NOMO-1 treated with DMSO at 0.1 percent for 48 hours (cell line): ENCODE results near the gene MUSTN1.

ENCODE experiments used
- DNase-seq: peaks from one replicate; lab custom pipeline; 2025; ENCODE audit not compliant: unreplicated experiment; lab: John Stamatoyannopoulos, UW

MUSTN1 gene

DNA sequence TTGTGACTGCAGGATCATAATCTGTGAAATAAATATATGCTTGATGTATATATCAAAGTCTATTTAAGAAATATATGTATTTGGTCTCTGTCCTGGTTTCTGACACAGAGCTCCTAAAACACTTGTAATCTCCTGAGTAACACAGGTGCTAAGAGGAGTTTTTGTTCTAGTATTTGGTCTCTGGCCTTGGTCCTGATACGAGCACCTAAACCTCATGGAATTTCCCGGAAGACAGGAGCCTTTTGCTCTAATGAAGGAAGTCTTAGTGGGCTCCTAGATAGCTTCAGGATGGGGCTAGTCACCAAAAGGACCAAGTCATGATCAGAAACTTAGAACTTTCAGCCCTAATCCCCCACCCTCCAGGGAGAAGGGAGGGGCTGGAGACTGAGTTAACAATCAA lies 19.2 kb upstream of the MUSTN1 start:
- no peak for DNase-seq

DNA sequence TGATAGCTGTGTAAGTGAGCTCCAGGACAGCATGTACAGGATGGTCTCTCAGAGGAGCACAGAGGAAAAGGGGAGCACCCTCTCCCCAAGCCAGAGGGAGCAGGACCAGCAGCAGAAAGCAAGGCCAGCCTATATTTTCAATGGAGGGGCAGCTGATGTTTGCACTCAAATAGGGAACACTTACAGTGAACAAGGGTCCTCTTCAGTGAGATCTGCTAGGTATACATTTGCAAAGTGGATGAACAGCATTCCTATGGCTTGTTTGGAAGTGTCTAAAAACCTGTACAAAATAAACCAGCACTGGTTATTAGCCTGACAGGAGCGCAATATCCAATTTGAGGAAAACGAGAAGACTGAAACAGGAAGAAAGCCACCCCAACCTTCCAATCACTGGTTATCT lies 17.6 kb upstream of the MUSTN1 start:
- DNase-seq: no peak

DNA sequence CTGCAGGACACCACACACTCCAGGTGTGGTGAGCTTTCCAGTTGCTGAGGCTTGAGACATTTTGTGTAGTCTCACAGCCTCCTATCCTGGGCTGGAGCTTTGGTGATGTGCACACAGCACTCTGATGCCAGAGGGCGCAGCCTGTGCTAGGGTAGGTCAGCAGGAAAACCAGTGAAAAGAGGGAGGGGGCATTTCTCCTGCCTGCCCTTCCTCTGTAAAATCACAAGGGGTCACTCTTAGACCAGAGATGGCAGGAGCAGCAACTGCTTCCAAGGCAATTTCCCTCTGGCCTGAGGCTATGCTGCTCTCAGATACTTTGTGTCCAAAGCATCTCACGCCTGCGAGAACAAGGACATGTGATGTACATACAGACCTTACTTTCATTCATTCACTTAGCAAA lies 16.5 kb upstream of the MUSTN1 start:
- peak; percentile 33 for DNase-seq

DNA sequence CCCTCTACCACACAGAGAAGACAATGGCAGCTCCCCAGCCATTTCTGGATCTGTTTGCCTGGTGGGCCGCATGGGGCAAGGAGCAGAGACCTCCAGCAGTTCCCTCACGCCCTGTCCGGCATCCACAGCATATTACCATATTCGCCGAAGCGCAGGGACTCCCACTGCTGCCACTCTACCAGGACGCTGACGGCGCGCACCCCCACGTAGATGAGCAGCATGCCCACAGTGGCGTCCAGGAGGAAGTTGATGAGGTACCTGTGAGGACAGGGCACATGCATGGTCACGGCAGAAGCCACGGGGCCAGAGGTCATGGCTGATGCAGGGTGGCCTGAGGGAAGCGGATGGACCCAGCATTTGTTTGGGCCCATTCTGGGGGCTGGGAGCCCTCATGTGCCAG lies 14.8 kb upstream of the MUSTN1 start:
- no peak for DNase-seq

DNA sequence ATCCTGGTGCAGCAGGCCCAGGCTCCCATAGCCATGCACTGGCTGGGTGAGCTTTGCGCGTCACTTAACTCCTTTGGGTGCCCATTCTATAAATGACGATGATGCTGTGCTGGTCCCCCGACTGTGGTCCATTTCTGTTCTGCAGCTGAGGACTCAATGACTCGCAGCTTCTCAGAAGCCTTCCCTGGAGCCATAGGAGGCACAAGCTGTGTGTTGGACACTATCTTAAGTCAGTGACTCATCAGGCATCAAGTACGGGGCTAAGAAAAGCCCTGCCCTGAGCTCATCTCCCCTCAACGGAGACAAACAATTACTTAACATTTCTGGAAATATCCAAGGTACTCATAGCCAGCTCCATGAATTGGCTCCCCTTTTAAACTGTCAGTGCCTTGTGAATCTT lies 13.8 kb upstream of the MUSTN1 start:
- no peak for DNase-seq

DNA sequence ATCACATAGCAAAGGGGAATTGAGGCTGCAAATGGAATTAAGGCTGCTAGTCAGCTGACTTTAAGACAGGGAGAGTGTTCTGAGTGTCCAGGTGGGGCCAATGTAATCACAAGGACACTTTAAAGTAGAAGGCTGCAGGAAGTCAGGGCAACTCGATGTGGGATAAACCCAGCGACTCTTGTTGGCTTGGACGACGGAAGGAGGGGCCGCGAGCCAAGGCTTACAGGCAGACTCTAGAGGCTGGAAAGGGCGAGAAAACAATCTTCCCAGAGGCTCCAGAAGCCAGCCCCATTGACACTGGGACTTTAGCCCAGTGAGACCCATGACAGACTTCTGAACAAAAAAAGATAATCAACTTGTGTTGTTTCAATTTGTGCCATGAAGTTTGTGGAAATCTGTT lies 12.9 kb upstream of the MUSTN1 start:
- DNase-seq: no peak

DNA sequence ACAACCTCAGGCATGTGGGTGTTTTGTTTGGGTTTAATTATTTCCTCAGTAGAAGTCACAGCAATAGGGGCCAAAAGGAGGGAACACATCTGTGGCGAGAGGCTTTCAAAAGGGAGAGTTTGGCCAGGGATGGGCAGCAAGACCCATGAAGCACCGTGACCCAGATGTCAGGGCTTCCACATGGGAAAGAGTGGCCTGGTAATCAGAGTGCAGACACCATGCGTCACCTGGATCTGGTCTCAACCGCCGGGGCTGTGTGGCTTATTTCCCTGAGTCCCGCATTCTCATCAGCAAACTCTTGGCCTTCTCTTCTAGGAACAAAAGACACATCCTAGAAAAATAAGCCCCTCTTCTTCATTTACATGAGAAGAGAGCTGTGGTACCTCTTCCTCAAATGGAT lies 12.4 kb upstream of the MUSTN1 start:
- DNase-seq: no peak

DNA sequence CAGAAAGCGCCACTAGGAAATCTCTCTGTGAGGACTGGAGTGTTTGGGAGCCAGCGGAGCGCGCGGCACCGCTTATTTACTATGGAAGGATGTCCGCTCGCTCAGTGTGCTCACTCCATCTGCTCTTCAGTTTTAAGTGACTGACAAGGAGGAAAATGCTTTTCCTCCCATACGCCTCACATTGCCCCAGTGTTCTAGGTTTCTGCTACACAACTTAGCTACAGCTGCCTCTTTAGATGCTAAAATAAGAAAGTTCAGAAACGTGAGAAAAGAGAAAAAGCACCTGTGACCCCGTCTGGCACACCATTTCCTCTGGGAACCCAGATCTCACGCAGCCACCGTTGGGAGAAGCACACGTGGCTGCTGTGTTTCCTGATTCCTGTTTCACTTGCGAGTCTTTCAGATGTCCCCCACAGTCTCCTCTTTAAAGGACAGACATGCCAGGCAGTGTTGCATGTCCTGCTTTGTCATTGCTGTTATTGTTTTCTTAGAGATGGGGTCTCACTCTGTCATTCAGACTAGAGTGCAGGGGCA lies 11.7 kb upstream of the MUSTN1 start:
- no peak for DNase-seq

DNA sequence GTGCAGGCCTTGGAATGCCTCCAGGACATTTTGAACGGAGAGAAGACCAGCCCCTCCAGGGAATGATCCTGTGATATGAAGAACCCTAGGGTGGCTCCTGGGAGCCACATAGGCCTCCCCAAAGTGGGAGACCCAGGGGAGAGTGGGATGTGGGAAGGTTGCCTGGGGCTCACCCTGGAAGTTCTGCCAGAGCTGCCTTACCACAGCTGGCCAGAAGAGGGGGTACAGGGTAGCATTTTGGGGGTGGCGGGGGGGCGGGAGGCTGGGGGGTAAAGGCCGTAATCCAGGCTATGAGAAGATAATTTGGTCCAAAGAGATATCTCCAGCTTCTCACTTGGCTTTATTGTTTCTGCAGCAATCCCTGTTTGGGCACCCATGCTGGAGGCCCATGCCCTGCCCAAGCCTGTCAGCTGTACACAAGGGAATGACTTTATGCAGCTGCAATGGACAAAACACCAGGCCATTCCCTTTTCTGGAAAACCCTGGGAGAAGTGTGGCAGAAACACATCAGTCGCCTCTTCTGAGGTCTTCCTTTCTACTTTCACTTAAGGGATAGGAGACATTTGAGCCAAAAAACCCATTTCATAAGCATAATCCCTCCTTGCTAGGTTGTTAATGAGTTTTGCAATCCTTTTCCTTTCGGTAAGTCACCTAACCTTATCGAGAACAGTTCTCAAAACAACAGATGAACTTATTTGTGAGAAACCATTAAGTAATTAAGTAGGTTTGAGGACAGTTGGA lies 11.0 kb upstream of the MUSTN1 start:
- no peak for DNase-seq

DNA sequence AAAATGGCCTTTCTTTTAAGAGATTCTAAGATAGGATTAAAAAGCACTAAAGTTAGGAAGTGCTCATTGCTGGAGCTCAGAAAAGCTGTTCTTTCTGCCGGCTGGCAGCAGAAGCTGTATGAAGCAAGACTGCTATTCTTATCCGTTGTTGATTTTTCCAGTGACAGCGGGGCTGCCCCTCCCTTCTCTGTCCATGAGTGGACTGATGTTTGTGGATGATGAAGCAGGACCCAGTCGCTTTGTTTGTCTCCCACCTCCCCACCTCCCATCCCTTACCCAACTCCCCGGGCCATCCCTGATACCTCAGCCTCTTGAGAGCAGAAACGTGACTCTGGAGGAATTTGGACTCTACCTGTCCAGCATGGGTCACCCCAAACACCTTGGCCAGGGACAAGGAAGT lies 10.3 kb upstream of the MUSTN1 start:
- peak; percentile 50 for DNase-seq

DNA sequence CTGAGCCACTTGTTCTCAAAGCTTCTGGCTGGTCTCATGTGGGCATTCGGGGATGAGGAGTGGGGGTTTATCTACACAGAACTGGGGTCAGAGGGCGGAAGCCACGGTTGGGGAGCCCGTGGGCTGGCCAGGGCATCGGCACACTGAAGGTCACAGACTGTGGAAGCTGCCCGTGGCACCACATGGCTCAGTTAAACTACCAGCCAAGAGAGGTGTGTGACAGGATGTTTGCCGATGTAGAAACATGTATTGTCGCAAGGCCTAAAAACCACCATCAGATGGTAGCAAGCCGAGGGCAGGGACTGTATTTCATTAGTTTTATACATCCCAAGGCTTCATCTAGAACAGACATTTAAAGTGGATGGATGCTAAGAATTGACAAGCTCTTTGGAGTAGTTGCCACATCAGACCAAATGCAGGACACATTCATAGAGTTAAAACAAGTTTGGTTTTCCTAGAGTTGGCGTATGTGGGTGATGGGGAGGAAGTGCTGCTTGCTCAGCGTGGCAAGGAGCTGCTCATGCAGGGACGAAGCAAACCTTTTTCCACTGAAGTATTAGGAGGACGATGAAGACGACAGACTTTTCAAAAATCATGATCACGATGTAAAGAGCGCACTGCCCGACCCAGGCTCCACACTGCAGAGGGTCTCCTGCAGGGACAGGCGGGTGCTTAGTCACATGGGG lies 9.6 kb upstream of the MUSTN1 start:
- DNase-seq: peak; percentile 46

DNA sequence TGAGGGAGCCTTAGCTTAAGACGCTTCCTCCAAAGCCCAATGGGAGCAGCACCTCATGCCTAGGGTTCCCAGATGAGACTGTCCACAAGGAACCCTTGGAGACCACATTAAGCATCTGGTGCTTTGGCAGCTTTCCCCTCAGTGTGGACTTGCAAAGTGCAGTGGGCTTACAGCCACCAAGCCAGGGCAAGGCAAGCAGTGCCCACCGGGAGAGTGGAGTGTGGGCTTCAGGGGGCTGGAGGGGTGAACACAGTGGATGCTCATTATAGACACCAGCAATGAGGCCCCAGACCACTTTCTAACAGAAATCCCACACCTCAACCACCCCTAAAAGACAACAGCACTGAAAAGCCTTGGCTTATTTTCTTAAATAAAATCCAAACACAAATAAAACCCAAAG lies 9.1 kb upstream of the MUSTN1 start:
- no peak for DNase-seq

DNA sequence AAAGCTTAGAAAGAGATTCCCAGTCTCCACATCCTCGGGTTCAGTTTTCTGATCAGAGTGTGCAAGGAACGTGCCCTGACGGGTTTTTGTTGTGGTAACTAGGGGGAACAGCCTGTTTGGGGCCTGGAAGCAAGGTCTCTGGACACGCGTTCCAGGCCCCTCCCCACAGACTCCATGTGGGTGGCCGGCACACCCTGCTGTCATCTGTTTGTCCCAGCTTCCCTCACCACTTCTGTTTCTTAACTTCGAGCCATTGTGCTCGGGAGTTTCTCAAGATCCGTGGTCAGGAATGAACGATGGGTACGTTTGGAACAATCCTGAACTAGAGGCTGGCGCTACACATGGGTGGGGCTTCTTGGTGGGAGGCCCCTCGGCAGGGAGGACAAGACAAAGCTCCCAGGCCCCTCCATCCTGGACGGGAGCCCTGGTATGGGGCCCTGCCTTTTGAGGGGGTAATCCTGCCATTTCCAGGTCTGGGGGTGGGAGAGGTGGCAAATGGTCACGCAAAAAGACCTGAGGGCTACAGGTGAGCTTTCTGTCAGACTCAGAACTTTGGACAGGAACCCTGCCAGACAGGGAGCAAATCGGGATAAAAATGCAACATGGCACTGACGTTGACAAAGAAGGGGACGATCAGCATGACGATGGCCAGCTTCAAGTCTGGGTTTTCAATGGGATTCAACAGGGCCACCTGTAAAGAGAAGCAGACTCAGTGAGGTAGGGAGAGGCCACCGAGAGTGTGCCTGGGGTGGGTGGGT lies 8.5 kb upstream of the MUSTN1 start:
- no peak for DNase-seq

DNA sequence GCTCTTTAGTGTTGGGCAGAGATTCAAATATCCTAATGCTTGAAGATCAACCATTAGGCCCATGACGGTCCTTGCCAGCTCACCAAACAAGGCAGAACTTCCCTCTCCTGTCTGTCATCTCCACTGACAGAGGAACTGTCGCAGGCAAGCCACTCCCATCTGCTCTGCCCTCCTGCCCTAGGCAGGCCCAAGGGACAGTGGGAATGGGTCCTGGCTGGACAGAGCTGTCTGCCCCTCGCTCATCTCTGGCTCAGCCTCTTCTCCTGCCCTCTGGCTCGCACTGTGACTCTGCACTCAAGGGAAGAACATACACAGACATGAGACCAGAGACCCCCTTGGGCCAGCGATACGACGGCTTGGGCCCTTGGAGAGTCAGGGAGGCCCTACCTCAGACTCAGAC lies 7.6 kb upstream of the MUSTN1 start:
- no peak for DNase-seq

DNA sequence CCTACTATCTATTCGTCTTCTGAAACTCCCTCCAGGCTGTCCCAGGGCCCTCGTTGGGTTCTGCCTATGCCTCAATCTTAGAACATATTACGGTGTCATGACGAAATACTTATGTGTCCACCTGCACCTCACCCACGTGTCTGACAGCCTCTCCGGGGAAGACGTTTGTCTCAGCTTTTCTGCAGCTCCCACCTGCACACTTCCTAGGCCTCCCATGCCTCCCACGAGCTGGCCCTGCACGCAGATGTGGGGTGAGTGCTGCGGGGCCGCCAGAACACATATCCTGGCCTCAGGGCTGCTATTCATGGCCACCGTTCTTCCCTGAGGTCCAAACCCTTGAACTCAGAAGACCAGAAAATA lies 7.1 kb upstream of the MUSTN1 start:
- no peak for DNase-seq

DNA sequence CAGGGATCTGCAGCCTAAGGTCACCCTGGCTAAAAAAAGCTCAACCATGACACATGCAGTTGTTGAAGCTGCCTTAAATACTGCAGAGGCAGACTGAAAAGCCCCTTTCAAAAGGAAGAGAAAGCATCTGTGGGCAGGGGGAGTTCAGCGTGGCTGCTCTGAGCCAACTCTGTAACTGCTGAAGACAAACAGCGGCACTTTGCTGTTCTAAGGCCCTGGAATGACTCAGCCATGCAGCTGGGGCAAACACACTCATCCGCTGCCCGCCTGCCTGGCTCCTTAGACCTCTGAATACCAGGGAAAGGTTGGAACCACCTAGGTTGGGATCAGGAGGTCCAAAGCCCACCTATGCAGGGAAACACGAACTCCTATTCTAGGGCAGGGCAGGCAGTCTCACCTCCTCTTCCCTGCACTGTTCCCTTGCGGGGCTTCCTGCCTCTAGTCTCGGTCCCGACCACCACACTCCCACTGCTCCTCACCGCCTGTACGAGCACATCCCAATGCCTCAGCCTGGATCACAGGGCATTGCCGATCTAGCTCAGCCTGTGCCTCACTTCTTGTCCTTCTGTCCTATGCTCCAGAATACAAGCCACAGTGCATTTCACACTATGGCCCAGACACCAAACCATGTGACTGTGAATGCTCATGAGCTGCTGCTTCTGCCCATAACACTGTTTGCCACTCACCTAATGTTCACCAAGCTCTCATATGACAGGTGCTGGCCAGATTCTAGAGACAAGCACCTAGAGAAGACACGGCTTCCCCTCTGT lies 6.6 kb upstream of the MUSTN1 start:
- DNase-seq: no peak

DNA sequence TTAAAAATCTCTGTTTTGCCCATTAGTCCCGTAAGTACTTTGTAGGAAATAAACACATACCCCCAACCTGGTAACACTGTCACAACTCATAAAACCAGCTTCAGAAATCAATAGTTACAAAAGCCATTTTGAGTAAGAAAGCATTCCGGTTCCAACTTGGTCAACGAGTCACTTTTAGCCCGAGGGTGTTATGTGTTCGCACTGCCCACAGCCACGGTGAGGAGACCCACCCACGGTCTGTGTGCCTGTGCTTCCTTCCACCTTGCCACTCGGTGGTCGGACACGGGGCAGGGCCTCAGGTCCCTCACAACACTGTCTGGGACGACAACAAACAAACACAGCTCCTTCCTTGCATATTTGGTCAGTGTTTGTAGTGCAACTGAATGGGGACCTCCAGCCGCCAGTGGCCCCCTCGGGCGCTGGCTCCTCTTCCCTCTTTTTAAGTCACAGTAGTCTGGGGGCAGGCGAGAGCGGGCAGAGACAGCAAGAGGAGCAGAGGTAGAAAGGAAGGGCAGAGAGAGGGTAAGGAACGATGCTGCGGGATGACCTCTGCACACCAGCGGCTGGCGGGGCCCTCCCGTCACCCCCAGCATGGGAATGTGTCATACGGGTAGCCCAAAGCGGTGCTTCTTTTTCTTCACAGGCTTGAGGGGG lies 5.2 kb upstream of the MUSTN1 start:
- no peak for DNase-seq

DNA sequence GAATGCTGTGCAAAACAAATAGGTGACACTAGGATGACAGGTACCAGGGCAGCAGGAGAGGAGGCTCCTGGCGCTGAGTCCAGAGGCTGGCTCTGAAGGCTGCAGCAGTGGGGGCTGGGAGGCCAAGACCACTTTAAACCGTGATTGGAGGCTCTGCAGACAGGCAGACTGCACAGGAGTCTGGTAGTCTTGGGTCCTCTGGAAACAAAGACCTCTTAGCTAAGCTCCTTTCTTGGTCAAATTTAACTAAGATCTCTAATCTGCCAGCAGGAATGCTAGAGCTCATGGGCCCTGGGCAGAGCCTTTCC lies 4.4 kb upstream of the MUSTN1 start:
- no peak for DNase-seq

DNA sequence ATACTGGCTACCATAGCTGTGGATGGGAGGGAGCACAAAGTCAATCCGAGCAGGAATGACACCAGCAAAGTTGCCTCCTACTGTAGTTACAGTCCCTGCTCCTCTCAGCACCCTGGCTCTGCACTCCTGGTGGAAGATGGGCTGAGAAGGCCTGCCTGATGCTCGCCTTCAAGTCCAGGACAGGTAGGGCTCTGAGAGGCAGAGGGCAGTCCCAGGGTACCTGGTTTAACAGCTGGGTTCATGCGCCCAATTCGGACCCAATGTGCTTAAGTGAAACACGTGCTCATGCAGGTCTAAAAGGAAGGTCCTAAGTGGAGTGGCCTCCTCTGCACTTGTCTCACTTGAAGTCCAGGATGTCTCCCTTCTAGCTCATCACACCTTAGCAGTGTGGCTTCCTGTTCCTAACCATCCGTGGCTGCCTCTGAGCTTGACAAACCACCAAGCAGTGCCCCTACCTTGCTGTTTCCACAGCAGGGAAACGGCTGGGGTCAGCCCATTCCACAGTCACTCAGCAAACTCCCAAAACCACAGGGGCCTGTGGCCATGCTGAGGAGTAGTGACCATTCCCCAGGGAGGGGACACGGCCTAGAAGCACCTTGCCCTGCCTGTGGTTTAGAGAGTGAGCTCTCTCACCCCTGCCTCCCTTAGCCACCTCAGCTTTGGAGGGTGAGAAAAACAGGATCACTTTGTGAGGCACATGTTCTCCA lies 3.9 kb upstream of the MUSTN1 start:
- DNase-seq: no peak

DNA sequence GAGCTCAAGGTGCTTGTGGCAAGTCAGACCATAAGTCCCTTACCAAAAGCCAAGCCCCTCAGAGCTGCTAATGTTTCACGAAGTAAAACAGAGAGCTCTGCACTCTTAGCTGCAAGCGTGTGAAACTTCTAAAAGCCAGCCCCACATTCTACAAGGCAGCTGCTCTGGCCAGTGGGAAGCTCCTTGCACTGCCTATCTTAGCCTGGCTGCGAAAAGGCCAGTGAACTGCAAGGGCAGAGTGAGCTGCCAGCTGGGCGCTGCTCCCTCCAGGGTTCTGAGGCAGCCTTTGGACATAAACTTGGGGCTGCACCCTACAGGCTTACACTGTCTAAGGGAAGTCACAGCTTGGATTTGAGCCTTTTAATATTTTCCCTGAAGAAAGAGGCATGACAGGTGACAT lies 2.2 kb upstream of the MUSTN1 start:
- no peak for DNase-seq
